PFSK-1 (cell line): ENCODE measurements around the gene PRSS38.

ENCODE experiments used
- FOXP2 ChIP-seq: optimal IDR thresholded peaks from 2 replicates; pipeline ENCODE3; 2011; ENCODE audit warnings: borderline replicate concordance, control low read depth, inconsistent platforms; ENCODE audit not compliant: insufficient read depth; ENCODE audit errors: extremely low read length, extremely low read depth
- POLR2AphosphoS5 ChIP-seq: IDR thresholded peaks from 2 replicates; pipeline ENCODE4 v1.6.1; 2012; ENCODE audit warnings: low read depth, mild to moderate bottlenecking, control low read depth, low read length, moderate library complexity
- SIN3A ChIP-seq: IDR thresholded peaks from 2 replicates; pipeline ENCODE4 v1.6.1; 2012; ENCODE audit warnings: mild to moderate bottlenecking, low read length, moderate library complexity, borderline replicate concordance; ENCODE audit not compliant: insufficient read depth
- TAF1 ChIP-seq: IDR thresholded peaks from 2 replicates; pipeline ENCODE4 v1.6.1; 2012; ENCODE audit warnings: low read length, control low read depth, borderline replicate concordance; ENCODE audit not compliant: insufficient read depth
- TF ChIP-seq, protein P1 (sequence below), 2 experiments: IDR thresholded peaks; 2 replicates each; pipeline versions ENCODE4 v1.6.1 to v1.8.0; 2011 to 2012; ENCODE audit warnings: low read depth in 2 of 2, low read length in 2 of 2, control low read depth in 1 of 2, inconsistent platforms in 1 of 2, mild to moderate bottlenecking in 1 of 2, moderate library complexity in 1 of 2; ENCODE audit not compliant: insufficient read depth in 1 of 2

DNA sequence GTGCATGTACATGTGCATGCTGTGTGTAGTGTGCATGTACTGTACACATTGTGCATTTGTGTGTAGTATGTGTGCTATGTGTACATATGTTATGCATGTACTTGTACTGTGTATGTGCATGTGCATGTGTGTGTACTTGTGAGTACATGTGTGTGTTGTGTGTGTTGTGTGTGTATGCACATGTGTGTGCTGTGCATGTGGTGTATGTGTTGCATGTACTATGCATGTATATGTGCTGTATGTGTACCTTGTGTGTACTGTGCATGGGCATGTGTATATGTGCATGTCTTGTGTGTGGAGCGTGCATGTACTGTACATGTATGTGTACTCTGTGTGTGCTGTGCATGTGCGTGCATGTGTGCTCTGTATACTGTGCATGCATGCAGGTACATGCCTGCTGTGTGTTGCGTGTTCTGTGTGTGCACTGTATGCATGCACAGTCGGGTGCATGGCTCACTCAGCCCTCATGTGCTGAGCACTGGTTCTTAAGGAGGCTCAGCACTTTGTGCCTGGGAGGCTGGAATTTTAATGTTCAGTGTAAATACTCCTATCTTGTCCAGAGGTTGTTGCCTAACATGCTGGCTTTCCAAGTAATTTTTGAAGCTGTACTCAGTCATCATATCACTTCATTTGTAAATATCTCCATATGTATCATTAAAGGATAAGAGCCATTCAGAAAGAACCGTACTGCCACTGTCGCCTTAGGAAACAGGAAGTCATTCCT lies 47.9 kb upstream of the PRSS38 start:
- no peak for TF ChIP-seq POLR2AphosphoS5
- TF ChIP-seq, protein P1, sequence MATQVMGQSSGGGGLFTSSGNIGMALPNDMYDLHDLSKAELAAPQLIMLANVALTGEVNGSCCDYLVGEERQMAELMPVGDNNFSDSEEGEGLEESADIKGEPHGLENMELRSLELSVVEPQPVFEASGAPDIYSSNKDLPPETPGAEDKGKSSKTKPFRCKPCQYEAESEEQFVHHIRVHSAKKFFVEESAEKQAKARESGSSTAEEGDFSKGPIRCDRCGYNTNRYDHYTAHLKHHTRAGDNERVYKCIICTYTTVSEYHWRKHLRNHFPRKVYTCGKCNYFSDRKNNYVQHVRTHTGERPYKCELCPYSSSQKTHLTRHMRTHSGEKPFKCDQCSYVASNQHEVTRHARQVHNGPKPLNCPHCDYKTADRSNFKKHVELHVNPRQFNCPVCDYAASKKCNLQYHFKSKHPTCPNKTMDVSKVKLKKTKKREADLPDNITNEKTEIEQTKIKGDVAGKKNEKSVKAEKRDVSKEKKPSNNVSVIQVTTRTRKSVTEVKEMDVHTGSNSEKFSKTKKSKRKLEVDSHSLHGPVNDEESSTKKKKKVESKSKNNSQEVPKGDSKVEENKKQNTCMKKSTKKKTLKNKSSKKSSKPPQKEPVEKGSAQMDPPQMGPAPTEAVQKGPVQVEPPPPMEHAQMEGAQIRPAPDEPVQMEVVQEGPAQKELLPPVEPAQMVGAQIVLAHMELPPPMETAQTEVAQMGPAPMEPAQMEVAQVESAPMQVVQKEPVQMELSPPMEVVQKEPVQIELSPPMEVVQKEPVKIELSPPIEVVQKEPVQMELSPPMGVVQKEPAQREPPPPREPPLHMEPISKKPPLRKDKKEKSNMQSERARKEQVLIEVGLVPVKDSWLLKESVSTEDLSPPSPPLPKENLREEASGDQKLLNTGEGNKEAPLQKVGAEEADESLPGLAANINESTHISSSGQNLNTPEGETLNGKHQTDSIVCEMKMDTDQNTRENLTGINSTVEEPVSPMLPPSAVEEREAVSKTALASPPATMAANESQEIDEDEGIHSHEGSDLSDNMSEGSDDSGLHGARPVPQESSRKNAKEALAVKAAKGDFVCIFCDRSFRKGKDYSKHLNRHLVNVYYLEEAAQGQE (IDR thresholded peaks at IDR 0.05; ENCODE audit: insufficient read depth in 1 of 2, low read depth in 2 of 2, low read length in 2 of 2) = no peak
- no peak for TF ChIP-seq TAF1
- TF ChIP-seq SIN3A = no peak
- no peak for TF ChIP-seq FOXP2
